ENCODE measurements around the gene CRLF2. TPM values are rescaled to one million over a fixed set of nuclear protein-coding genes. Genes with fewer than 3 reads are reported as not detected.
"Not testable (repeated sequence)": the region's sequence is repeated elsewhere in the genome, so short reads cannot be mapped to it uniquely, and the experiment has no call there.

CRLF2 gene
- total RNA-seq, 1 donor from 2014 or later: not detected

DNA sequence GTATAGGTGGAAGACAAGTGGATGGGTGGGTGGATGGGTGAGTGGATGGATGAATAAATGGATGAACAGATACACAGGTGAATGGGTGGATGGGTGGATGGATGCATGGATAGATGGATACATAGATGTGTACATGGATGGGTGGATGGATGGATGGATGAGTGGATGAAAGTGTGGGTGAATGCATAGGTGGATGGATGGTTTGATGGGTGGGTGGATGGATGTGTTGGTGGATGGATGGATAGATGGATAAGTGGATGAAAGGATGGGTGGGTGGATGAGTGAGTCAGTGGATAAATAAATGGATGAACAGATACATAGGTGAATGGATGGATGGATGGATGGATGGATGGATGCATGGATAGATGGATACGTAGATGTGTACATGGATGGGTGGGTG lies 1.6 kb downstream of the CRLF2 start:
- Mint-ChIP-seq H3K27me3 (peaks cover 8% of the 10 kb centered on the region), H3K9me3 (peaks cover 2% of the 10 kb centered on the region), H3K27ac (no peak overlapping the region), H3K4me3 (no peak overlapping the region), H3K4me1 (peaks cover 25% of the 10 kb centered on the region), H3K36me3 (ENCODE audit: low read depth) (no peaks in the 10 kb centered on the region)
- TF ChIP-seq CTCF (IDR thresholded peaks at IDR 0.05): no peak
- DNase-seq: no peak
- POLR2A ChIA-PET: no interaction called here
- CTCF ChIA-PET: no interaction called here
- no peak for ATAC-seq (ENCODE audit: low read depth)
- intact Hi-C loops (cut with micrococcal nuclease): no loop called here

GRCh38 chrX:1207496-1208025 lies 4.9 kb downstream of the CRLF2 start:
- TF ChIP-seq CTCF (IDR thresholded peaks at IDR 0.05): no peak
- H3K36me3 Mint-ChIP-seq (ENCODE audit: low read depth): no peaks in the 10 kb centered on the region
- ATAC-seq (ENCODE audit: low read depth) (no peak), DNase-seq (no peak)
- H3K4me3 Mint-ChIP-seq: no peak overlapping the region
- H3K9me3 Mint-ChIP-seq: peaks cover 2% of the 10 kb centered on the region
- H3K27me3 Mint-ChIP-seq: peaks cover 3% of the 10 kb centered on the region
- intact Hi-C loops (cut with micrococcal nuclease): loop anchor here (2.0 kb wide), 1 partner anchor 185 kb away; the partner anchor contains the start of gene SLC25A6
- H3K4me1 Mint-ChIP-seq: peaks cover 22% of the 10 kb centered on the region
- POLR2A ChIA-PET: no interaction called here
- CTCF ChIA-PET: no interaction called here
- H3K27ac Mint-ChIP-seq: no peak overlapping the region

GRCh38 chrX:1205681-1206611 lies 6.5 kb downstream of the CRLF2 start:
- Mint-ChIP-seq H3K36me3 (ENCODE audit: low read depth) (no peaks in the 10 kb centered on the region), H3K9me3 (no peaks in the 10 kb centered on the region), H3K27me3 (peaks cover 5% of the 10 kb centered on the region), H3K4me3 (peak overlapping the region; percentile 76), H3K4me1 (peaks cover 17% of the 10 kb centered on the region), H3K27ac (no peak overlapping the region)
- POLR2A ChIA-PET: no interaction called here
- intact Hi-C loops (cut with micrococcal nuclease): loop anchor here (1.0 to 2.0 kb wide), 2 partner anchors 40 to 187 kb away; partner anchors contain the start of gene SLC25A6
- no peak for TF ChIP-seq CTCF (IDR thresholded peaks at IDR 0.05)
- CTCF ChIA-PET: no interaction called here
- ATAC-seq (ENCODE audit: low read depth) (peak; percentile 77), DNase-seq (no peak)

DNA sequence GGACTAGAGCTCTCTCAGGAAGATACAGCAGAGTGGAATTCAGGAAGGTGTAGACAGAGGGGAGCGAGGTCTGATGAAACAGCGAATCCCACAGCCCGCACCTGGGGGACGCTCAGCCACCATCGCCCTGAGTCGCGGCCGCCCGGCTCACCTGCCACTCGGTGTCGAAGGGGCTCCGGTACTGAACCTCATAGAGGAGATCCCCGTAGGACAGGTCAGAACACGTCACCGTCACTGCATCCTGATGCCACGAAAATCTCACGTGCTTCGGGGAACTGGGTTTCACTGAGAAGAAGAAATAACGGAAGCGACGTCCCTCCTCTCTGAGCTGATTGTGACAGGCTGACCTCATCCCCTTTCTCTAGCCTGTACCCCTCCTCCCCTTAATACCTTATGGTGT lies 10.2 kb downstream of the CRLF2 start:
- ChIA-PET CTCF (no interaction called here), POLR2A (no interaction called here)
- H3K27ac Mint-ChIP-seq: no peak overlapping the region
- H3K9me3 Mint-ChIP-seq: no peaks in the 10 kb centered on the region
- intact Hi-C loops (cut with micrococcal nuclease): no loop called here
- H3K4me1 Mint-ChIP-seq: peaks cover 14% of the 10 kb centered on the region
- ATAC-seq (ENCODE audit: low read depth) (no peak), DNase-seq (no peak)
- no peak overlapping the region for H3K4me3 Mint-ChIP-seq
- no peak for TF ChIP-seq CTCF (IDR thresholded peaks at IDR 0.05)
- H3K27me3 Mint-ChIP-seq: peaks cover 2% of the 10 kb centered on the region
- no peaks in the 10 kb centered on the region for H3K36me3 Mint-ChIP-seq (ENCODE audit: low read depth)

DNA sequence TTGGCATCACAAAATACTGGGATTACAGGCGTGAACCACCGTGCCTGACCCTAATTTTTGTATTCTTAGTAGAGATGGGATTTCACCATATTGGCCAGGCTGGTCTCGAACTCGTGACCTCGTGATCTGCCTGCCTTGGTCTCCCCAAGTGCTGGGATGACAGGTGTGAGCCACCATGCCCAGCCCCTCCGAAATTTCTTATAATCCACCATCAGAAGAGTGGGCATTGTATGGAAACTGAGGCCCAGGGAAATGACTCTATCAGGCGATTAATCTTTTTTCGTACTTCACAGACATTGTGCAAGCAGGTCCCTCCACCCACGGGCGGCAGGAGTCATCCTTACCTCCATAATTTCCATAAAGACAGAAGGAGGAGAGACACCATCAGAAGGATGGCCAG lies 16.0 kb downstream of the CRLF2 start:
- TF ChIP-seq CTCF (IDR thresholded peaks at IDR 0.05): no peak
- ChIA-PET CTCF (no interaction called here), POLR2A (no interaction called here)
- no peaks in the 10 kb centered on the region for H3K4me1 Mint-ChIP-seq
- intact Hi-C loops (cut with micrococcal nuclease): no loop called here
- DNase-seq: no peak
- no peak for ATAC-seq (ENCODE audit: low read depth)
- no peak overlapping the region for H3K27ac Mint-ChIP-seq
- H3K27me3 Mint-ChIP-seq: no peaks in the 10 kb centered on the region
- H3K36me3 Mint-ChIP-seq (ENCODE audit: low read depth): no peaks in the 10 kb centered on the region
- no peak overlapping the region for H3K4me3 Mint-ChIP-seq
- no peaks in the 10 kb centered on the region for H3K9me3 Mint-ChIP-seq

GRCh38 chrX:1192196-1192595 lies 20.3 kb downstream of the CRLF2 start:
- H3K4me1 Mint-ChIP-seq; ATAC-seq (ENCODE audit: low read depth); H3K27ac Mint-ChIP-seq; H3K36me3 Mint-ChIP-seq (ENCODE audit: low read depth); POLR2A ChIA-PET; H3K9me3 Mint-ChIP-seq; H3K27me3 Mint-ChIP-seq; DNase-seq; intact Hi-C loops (cut with micrococcal nuclease); CTCF ChIA-PET; H3K4me3 Mint-ChIP-seq: not testable (repeated sequence)

Measured in activated B cell treated with CpG ODN at 0.5 μM for 24 hours (primary cell).